HCT116 (cell line): ENCODE results near the gene OAT.

Experiments used
- TF ChIP-seq, protein P1 (sequence below), 3 experiments: fragments of 200-600 bp in 1 of 3; sonication (generic) in 1 of 3; IDR thresholded peaks in 2 of 3; conservative IDR thresholded peaks in 1 of 3; 2 replicates each; pipeline ENCODE4 v1.5.1; 2012 to 2017; ENCODE audit warnings: low read depth in 2 of 3, low read length in 2 of 3, antibody characterized with exemption in 1 of 3, borderline replicate concordance in 1 of 3, control low read depth in 1 of 3, mild to moderate bottlenecking in 1 of 3, mixed read lengths in 1 of 3, mixed run types in 1 of 3, moderate library complexity in 1 of 3; ENCODE audit not compliant: insufficient read depth in 1 of 3
- TF ChIP-seq, protein P2 (sequence below): IDR thresholded peaks from 2 replicates; pipeline ENCODE4 v1.6.1; 2012

DNA sequence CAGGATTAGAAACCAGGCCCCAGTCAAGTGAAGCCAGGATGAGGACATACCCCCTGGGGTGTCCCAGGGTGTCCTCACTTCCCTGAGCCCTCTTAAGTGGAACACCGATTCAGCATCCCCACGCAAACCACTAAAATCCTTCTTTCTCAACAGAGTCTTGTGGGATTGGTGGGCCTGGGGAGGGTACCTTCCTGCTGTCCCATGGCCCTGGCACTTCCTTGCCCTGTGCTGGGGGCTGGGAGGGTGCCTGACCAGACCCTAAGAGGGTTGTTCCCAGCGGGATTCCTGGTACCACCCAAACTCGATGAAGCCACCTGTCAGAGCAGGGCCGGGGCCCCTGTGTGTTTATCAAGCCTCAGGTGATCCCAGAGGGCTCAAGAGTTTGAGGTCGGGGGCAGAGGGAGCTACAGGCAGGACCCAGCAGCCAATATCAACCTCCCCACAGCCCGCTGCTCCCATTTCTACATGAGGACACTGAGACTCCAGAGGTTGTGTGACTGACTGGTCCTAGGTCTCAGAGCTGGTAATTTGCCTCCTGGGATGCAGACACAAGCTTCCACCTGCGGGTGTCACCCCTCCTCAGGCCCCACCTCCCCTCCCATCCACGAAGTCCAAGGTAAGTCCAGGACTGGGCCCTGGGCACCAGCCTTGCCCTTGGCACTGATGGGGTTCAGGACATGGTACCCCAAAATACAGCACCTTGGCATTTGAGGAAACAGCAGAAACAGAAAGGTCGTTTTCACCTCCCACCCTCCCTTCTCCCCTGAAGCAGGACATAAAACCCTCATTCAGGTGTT lies 31.4 kb downstream of the OAT start:
- TF ChIP-seq, protein P1, sequence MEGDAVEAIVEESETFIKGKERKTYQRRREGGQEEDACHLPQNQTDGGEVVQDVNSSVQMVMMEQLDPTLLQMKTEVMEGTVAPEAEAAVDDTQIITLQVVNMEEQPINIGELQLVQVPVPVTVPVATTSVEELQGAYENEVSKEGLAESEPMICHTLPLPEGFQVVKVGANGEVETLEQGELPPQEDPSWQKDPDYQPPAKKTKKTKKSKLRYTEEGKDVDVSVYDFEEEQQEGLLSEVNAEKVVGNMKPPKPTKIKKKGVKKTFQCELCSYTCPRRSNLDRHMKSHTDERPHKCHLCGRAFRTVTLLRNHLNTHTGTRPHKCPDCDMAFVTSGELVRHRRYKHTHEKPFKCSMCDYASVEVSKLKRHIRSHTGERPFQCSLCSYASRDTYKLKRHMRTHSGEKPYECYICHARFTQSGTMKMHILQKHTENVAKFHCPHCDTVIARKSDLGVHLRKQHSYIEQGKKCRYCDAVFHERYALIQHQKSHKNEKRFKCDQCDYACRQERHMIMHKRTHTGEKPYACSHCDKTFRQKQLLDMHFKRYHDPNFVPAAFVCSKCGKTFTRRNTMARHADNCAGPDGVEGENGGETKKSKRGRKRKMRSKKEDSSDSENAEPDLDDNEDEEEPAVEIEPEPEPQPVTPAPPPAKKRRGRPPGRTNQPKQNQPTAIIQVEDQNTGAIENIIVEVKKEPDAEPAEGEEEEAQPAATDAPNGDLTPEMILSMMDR (IDR thresholded peaks at IDR 0.05 in 2 of 3, conservative IDR thresholded peaks at IDR 0.05 in 1 of 3; ENCODE audit: borderline replicate concordance in 1 of 3, insufficient read depth in 1 of 3, low read depth in 2 of 3, low read length in 2 of 3) = peak; percentile 11 to 49 (median 39); a peak in 4 of 6 replicates
- TF ChIP-seq, protein P2, sequence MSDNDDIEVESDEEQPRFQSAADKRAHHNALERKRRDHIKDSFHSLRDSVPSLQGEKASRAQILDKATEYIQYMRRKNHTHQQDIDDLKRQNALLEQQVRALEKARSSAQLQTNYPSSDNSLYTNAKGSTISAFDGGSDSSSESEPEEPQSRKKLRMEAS = no peak
